ENCODE measurements around the gene MAGI2. TPM values are rescaled to one million over a fixed set of nuclear protein-coding genes. Genes with fewer than 3 reads are reported as not detected.

The MAGI2 gene
- total RNA-seq, 1 donor from 2014 or later: 6.3 TPM

DNA sequence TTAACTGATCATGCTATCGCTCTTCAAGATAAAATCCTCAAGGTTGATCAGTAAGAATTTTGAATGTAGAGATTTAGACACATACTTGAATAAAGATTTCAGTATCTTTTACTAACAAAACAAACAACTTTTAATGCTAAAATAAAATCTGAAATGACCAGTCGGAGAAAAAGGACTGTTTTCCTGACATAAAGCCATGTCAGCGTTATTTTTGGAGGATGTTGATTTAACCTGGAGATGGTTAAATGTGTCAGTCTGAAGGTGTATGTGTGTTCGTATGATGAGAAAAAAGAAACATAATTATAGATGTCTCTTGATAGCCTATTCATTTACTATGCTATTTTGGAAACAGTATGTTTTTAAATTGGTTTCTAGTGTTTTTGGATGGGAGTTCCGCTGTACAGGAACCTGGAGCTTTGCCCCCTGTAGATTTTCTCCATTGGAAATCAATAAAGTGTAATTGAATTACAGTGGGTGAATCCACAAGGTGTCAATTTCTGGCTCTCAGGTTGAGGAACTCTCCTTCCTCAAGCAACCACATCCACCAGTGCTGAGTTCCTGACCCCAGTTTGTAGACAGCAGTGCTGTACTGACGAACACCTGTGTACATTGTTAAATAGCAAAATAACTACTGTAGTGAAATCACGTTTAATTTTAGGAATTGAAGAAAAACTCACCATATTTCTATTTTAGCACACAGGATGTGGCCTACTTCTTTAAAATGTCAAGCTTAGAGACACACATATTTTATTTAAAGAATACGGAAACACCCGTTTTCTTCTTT, 670.1 kb downstream of the MAGI2 start:
- DNase-seq (ENCODE audit: low spot score): no peak
- intact Hi-C loops (cut with DNase I): no loop called here

DNA sequence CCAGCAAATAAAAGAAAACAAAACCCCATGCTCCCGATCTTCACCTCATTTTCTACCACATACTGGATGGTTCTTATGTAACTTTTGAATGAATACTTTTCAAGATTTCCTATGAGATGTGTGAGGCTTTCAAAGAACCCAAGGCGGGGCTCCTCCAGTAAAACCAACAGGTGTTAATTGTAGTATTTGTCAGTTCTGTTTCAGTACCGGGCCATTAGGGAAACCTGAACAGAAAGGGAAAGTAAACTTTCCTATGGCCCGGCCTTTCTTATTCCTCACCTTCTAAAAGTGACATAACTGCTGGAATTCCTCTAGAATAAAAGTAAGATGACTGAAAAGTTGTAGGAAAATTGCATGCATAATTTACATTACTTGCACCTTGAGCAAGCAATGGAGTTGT, 672.9 kb downstream of the MAGI2 start:
- no peak for DNase-seq (ENCODE audit: low spot score)
- intact Hi-C loops (cut with DNase I): no loop called here

DNA sequence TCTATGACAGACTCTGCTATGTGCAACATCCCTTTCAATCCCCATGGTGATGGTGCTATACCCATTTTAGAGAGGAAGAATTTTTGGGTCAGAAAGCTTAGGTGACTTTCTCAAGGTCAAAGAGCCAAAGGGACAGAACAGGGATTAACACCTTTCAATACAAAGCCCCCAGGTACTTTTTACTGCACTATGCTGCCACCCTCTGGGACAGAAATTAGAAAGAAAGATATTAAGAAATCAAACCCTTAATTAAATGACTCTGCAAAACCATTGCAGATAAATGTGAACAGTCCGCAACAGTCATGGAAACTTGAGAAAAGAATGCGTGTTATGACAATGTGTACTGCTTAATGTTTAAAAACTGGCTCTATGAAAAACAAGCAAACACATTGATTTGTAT, 673.7 kb downstream of the MAGI2 start:
- no peak for DNase-seq (ENCODE audit: low spot score)
- intact Hi-C loops (cut with DNase I): no loop called here

DNA sequence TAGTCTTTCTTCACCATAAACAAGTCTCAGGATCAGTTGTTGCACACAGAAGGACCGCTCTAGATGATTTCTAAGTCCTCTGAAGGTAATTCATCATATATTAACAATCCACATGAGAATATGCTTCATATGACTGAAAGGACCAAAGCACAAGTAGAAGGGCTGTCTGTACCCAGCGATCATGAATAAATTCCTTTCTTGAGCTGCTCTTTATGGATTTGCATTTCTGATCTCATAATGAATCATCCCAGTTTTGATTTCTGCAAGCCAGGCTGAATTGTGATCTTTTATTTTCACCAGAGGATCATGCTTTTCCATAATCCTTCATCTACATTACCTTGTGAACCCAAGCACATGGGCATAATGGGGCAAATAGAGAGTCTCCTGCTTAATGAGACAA, 675.6 kb downstream of the MAGI2 start:
- DNase-seq (ENCODE audit: low spot score): no peak
- intact Hi-C loops (cut with DNase I): no loop called here

DNA sequence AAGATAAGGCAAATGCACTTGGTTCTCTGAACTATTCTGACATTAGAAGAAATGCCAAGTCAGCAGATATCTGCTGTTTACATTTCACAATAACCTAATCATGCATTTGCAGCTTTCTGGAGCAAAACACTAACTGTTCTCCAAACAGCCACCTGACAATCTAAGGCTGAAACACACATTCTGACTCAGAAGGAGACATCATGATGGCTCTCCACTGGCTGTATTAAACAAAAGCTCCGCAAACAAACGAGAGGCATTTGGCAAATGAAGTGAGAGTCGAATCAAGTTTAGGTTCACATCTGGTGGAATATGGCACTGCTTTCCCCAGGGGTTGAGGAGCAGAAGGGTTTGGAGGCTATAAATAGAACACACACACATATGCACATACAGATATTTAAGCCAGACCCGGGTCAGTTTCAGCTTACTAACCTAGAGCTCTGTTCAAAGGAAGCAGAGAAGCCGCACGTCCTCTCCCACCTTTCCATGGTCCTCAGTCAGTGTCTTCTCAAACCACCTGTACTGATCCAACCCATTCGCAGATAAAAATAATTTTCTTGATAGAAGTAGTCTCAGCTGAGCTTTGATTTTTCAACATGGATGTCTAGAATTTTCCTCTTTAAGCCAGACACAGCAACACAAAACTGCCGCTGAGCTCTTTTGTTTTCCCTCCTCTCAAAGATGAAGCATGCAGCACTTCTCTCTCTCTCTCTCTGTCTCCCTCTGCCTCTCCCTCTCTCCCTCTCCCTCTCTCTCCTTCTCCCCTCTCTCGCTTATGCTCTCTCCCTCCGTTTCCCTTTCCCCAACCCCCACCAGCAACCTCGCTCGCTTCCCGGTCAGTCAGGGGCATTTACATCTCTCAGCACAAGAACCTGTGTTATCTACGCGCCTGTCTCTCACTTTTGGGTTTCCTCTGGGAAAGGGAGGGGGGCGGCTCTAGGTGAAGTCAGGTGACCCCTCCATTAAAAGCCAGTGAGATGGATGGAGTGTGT, 682.8 kb downstream of the MAGI2 start:
- intact Hi-C loops (cut with DNase I): no loop called here
- no peak for DNase-seq (ENCODE audit: low spot score)

DNA sequence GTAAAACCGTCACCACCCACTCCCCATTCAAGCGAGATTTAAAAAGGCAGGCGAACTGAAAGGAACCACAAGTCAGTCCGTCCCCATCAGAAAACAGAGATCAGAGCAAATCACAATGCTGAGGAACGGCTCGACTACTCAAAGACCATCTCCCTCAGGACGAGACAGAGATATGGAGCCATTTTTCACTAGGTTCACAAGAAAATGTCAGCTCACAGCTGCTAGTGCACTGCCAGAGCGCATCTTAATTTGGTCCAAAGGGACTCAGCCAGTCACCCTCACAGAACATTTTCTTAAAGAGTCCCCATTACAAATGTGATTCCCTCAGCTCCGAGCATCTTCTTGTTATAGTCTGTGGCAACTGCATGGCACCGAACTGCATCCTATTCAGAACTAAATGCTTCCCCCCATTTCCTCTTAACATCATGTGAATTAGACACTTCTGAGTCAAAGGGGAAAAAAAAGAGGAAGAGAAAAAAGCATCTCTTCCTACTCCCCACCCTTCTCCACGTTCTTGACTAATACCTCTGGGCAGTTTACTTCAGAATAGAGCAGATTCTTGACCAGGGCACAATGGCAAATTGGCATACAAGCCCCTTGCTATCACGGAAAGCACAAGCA, 683.9 kb downstream of the MAGI2 start:
- DNase-seq (ENCODE audit: low spot score): no peak
- intact Hi-C loops (cut with DNase I): no loop called here

DNA sequence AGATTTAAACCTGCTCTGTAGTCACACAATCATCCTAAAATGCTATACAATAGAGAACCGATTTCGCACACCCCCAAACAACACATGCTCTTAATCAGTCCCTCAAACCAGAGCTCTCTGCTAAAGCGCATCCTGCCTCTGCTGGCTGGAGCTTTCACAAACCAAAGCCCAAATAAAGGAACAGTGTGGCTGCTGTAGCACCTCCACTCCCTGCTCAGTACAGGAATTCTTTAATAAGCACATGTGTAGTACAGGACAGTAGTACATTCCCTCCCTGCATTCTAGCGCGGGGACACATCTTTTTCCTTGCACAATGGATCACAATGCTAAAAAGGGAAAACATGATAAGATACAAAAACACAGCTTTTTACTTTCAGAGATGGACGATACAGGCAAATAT, 684.6 kb downstream of the MAGI2 start:
- intact Hi-C loops (cut with DNase I): no loop called here
- no peak for DNase-seq (ENCODE audit: low spot score)

DNA sequence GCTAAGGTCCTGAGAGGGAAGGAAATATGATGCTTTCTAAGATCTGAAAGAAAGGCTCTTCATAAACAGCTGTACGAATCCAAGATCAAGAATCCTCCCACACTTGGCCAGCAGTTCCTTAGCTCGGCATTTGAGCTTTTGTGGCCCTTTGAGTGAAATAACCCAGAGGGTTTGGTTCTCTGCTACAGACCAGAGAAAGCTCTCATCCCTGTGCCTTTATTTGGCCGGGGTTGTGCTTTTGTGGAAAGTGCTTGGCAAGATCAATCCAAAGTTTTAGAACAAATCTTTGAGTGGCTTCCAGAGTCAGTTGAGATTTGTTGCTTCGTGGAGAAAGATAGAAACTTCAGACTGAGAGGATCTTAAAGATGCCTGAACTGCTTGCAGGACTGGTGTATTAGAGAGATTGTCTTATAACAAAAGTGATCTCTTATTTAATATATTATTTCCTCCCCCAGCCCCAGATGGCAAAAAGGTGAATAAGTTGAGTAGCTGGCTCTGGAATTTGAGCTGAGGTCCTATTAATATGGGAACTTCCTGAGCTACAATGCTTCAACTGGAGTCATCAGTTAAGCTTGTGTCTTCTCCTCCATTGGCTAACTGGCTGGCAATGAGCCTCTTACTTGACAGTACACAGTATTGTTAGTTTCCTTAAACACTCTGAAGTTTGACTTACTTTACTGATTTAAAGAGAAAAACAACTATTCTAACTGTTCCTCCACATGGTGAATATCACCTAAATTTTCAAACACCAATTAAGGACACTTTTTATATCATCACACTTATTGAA, 687.3 kb downstream of the MAGI2 start:
- no peak for DNase-seq (ENCODE audit: low spot score)
- intact Hi-C loops (cut with DNase I): no loop called here

DNA sequence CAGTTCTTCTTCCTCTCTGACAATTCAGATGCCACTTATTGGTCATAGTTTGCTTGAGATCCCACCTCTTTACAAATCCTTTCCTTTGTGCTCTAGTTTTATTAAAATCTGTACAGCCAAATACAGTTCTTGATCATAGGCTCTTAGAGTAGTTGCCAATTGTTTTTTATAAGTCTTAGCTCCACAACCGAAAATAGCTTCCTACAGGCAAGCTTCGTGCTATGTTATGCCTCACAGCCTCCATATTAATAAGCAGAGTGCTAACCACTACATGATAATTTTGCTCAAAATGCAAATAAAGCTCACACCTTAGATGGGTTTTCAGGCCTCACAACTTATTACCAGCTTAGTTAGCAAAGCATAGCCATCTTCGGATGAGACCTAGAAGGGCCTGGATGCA, 688.9 kb downstream of the MAGI2 start:
- no peak for DNase-seq (ENCODE audit: low spot score)

DNA sequence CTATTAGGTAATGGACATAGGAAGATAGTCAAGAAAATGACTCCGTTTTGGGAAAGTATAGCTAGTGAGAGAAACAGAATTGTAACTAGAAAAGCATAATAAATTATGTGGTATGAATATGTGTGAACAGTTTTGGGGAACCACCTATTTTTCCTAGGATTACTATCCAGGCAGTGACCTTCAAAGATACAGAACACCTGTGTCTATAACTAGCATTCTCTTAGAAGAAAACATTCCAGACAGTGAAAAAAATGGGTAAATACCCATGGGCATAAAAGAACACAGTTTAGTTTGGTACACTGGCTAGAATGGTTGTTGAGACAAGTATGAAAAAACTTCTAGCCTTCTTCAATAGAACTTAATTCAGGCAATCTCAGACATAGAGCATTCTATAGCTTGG, 690.8 kb downstream of the MAGI2 start:
- intact Hi-C loops (cut with DNase I): no loop called here
- DNase-seq (ENCODE audit: low spot score): no peak

More for the DNA sequence above, 688.9 kb downstream of the MAGI2 start:
- intact Hi-C loops (cut with DNase I): no loop called here

DNA sequence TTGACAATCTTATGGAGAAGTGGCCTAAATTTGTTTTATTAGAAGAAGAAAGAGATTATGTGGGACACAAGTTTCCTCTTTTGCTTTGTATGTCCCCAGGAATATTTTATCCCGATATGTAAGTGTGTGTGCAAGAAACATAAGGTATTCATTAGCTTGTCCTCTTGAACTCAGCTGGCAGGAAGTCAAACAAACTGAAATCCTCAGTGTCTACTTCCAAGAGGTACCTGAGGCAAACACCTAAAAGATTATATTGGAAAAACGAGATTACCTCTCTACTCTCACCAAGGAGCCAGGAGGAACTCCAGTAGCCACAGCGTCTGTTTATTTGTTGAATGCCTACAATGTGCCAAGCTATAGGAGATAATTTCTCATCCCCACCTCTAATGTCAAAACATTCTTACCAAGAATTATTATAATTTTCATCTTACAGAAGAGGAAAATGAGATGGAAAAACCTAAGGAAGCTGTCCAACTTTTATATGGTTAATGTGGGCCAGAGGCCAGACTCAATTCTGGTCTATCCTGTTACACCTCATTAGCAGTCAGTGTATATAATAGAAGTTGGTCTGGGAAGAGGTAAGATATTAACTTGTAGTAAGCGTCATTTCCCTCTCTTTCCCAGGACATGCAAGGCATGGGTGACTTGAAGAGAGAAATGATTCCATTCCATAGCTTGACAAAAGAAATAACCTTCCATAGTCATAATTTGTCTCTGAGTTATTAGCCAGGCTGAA, 692.7 kb downstream of the MAGI2 start:
- intact Hi-C loops (cut with DNase I): no loop called here
- DNase-seq (ENCODE audit: low spot score): no peak

DNA sequence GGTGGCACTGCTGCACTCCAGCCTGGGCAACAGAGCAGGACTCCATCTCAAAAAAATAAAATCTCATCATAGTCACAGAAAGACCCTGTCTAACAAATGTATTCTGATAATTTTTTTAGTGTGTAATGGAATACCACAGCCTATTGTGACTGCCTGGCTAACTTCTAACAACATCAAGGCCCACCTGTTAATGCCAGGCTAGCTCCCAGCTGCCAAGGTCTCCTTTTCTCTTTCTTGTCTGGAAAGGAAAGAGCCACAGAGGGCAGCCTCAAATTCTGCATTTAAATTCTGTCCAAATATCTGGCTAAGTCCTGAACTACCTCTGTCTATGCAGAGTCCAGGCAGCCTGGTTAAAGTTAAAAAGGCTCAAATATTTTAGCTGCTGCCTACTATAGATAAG, 700.9 kb downstream of the MAGI2 start:
- DNase-seq (ENCODE audit: low spot score): no peak
- intact Hi-C loops (cut with DNase I): no loop called here

DNA sequence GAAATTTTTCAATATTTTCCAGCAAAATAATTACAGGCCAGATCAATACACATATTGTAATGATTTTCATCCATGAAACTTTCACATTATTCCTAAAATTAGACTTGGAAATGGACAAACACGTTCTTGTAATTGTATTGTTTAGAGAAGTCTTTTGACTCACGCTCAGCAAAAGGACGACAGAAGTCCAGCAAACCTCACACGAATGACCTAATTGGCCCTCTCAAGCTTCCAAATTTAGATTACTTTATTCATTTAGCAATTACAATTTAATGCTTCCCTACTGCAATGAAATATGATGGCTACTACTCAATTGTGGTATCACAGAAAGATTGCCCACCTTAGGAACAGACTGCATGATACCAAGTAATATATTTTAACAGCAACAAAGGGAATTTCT, 702.2 kb downstream of the MAGI2 start:
- DNase-seq (ENCODE audit: low spot score): no peak
- intact Hi-C loops (cut with DNase I): no loop called here

DNA sequence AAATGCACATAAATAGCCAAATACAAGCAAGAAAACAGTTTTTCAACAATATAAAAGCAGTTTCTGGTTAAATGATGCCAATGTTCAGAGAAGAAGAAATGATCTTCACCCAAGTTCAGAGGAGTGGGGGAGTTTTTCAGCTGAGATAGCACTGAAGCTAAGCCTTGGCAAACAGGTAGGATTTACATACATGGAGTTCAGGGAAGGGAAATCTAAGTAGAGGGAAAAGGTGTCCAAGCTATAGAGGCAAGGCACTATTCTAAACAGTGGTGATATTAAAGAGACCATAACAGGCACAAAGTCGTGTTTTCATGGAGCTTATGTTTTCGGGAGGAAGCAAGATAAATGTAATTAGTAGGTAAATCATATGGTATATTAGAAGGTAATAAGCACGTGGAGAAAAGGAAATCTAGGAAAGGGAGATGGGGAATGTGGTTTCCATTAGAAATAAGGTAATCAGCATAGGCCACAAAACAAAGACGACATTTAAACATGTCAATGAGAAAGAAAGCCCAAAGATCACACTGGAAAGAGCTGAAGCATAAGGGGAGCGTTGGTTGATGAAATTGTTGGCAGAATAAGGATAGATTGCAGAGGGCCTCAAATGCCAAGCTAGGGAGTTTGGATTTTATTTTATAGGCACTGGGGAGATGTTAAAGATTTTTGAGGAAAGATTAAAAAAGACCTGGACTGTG, 704.3 kb downstream of the MAGI2 start:
- intact Hi-C loops (cut with DNase I): no loop called here

DNA sequence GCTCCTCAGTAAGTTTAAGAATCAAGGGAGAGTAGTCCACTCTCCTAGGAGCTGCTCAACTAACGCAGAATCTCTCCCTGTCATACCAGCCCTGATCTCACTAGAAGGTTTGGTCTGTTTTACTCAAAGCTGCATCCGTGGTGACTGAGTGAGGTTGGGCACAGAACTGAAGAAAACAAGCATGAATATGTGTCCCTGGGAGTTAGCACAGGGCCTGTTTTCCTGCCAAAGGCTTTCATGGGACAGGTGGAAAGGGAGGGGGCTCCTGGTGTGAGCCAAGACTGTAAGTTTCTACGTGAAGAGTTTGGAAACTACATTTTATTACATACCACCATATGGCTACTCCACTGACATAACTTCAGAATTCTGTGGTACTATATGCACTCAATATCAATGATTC, 705.9 kb downstream of the MAGI2 start:
- no peak for DNase-seq (ENCODE audit: low spot score)
- intact Hi-C loops (cut with DNase I): no loop called here

More for the DNA sequence above, 704.3 kb downstream of the MAGI2 start:
- DNase-seq (ENCODE audit: low spot score): no peak

DNA sequence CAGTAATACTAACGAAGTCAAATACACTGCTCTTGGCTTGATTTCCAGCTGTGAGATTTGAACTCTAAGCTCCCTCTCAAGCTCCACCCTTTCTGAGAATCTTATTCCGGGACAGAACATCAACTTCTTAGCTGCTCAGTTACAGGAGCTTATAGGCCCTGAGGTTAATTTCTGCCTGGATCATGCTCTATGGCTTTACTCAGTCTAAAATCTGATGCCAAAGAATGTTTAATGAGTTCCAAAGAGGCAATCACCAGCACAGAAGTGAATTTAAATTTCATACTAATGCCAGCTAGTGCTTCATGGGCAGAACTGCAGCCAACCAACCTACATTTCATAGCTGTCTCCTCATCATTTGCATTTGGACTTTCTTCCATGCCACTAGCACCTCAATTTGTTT, 707.2 kb downstream of the MAGI2 start:
- no peak for DNase-seq (ENCODE audit: low spot score)
- intact Hi-C loops (cut with DNase I): no loop called here

DNA sequence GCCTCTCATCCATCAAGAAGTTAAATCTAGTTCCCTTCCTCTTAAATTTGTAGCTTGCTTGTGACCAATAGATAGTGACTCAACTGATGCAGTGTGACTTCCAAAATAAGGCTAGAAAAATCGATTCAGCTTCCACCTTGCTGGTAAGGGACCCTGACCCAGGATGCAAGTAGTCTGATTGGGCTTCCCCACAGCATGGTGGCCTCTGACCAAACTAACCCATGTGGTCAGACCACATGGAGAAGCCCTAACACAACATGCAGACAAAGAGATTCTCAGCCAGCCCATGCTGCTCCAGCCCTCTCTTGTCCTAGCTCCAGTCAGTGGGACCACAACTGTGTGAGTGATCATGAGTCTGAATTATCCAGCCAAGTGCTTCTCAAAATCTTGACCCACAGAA, 710.8 kb downstream of the MAGI2 start:
- DNase-seq (ENCODE audit: low spot score): no peak
- intact Hi-C loops (cut with DNase I): no loop called here

DNA sequence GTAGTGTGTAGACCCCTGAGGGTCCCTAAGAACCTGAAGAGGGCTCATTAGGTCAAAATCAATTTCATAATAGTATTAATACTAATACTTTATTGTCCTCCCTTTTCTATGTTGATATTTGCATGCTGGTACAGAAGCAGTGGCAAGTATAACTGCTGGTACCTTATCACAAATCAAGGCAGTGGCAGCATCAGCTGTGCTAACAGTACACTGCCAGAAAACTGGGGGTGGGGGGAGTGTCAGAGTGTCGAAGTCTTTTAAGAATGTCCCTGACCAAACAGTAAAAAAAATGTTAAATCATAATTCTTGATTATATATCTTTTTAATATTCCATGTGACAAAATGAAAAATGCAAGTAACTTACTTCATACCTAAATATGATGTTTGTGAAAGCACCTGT, 716.9 kb downstream of the MAGI2 start:
- intact Hi-C loops (cut with DNase I): no loop called here
- DNase-seq (ENCODE audit: low spot score): no peak
